ENCODE measurements around the gene RAB31.

GRCh38 chr18:9737006-9737405 lies 28.9 kb downstream of the RAB31 start:
- TF ChIP-seq POLR2A (IDR thresholded peaks at IDR 0.05): no peak
- TF ChIP-seq, protein P1, sequence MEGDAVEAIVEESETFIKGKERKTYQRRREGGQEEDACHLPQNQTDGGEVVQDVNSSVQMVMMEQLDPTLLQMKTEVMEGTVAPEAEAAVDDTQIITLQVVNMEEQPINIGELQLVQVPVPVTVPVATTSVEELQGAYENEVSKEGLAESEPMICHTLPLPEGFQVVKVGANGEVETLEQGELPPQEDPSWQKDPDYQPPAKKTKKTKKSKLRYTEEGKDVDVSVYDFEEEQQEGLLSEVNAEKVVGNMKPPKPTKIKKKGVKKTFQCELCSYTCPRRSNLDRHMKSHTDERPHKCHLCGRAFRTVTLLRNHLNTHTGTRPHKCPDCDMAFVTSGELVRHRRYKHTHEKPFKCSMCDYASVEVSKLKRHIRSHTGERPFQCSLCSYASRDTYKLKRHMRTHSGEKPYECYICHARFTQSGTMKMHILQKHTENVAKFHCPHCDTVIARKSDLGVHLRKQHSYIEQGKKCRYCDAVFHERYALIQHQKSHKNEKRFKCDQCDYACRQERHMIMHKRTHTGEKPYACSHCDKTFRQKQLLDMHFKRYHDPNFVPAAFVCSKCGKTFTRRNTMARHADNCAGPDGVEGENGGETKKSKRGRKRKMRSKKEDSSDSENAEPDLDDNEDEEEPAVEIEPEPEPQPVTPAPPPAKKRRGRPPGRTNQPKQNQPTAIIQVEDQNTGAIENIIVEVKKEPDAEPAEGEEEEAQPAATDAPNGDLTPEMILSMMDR (IDR thresholded peaks at IDR 0.05): no peak
- no peak for TF ChIP-seq POLR2AphosphoS5 (IDR thresholded peaks at IDR 0.05; ENCODE audit: insufficient read depth in 1 of 2, low read depth in 1 of 2)
